Esophagus muscularis mucosa (tissue), 4 donors: Measurements from ENCODE around the gene HBG2. TPM values are rescaled to one million over a fixed set of nuclear protein-coding genes. Genes with fewer than 3 reads are reported as not detected.

Experiments used
- DNase-seq: peaks from one replicate; pipeline ENCODE4 v3.0.0-alpha.2; 2017; ENCODE audit errors: extremely low spot score
- H3K27ac ChIP-seq, 4 donors: fragments of 200-600 bp; sonication (generic); replicated peaks in 1 of 4; 1 replicate in 3 of 4; 2 replicates in 1 of 4; pipeline ENCODE4 v1.5.1; 2016 to 2019; ENCODE audit warnings: mild to moderate bottlenecking in 1 of 4
- H3K27me3 ChIP-seq, 4 donors: fragments of 200-600 bp; sonication (generic); one replicate each; pipeline versions ENCODE4 v1.5.1 to v1.6.0; 2016 to 2019
- H3K36me3 ChIP-seq, 4 donors: fragments of 200-600 bp; sonication (generic); one replicate each; pipeline ENCODE4 v1.5.1; 2016 to 2019
- H3K4me1 ChIP-seq, 4 donors: fragments of 200-600 bp; sonication (generic); one replicate each; pipeline ENCODE4 v1.5.1; 2016 to 2019
- H3K4me3 ChIP-seq, 4 donors: fragments of 200-600 bp; sonication (generic); 1 replicate in 2 of 4; 2 replicates in 2 of 4; pipeline ENCODE4 v1.5.1; 2016 to 2019; ENCODE audit warnings: mild to moderate bottlenecking in 4 of 4, moderate library complexity in 1 of 4
- H3K9me3 ChIP-seq, 4 donors: fragments of 200-600 bp; sonication (generic); 1 replicate in 3 of 4; 2 replicates in 1 of 4; pipeline ENCODE4 v1.5.1; 2016 to 2019
- EP300 ChIP-seq: sonication (generic); formaldehyde crosslinking; IDR thresholded peaks from one replicate; pipeline ENCODE4 v1.6.1; 2017; ENCODE audit warnings: antibody characterized with exemption
- POLR2A ChIP-seq: fragments of 450-650 bp; IDR thresholded peaks from one replicate; pipeline ENCODE4 v1.6.1; 2017; ENCODE audit warnings: antibody characterized with exemption, moderate library complexity, mild to moderate bottlenecking, low read depth
- POLR2AphosphoS5 ChIP-seq, 2 donors: sonication (generic); formaldehyde crosslinking; IDR thresholded peaks; one replicate each; pipeline ENCODE4 v1.6.1; 2017; ENCODE audit warnings: antibody characterized with exemption in 2 of 2
- WGBS: methylation state at CpG from one replicate; pipeline ENCODE4 v1.1.5; 2018; 5-methylcytosine and 5-hydroxymethylcytosine counted together
- intact Hi-C: fragments of 100-400 bp; cut with DNase I; formaldehyde crosslinking; loops from one replicate; pipeline ENCODE4 v1.15.1; 2023
- total RNA-seq, 4 donors: library from RNA; depleted of rRNA; stranded (reverse); fragments of >200 nt; gene quantifications; one replicate each; pipeline versions ENCODE4 v1.1.0 to v1.2.1, GENCODE V29; 2016
- TF ChIP-seq, protein P1 (sequence below), 3 experiments: fragments of 200-600 bp in 2 of 3; fragments of 450-650 bp in 1 of 3; sonication (generic) in 2 of 3; IDR thresholded peaks; one replicate each; pipeline ENCODE4 v1.5.1; 2017 to 2019; ENCODE audit warnings: antibody characterized with exemption in 3 of 3, mild to moderate bottlenecking in 2 of 3, moderate library complexity in 1 of 3

HBG2 gene
- total RNA-seq, 4 donors from 2014 or later, result not detected

DNA sequence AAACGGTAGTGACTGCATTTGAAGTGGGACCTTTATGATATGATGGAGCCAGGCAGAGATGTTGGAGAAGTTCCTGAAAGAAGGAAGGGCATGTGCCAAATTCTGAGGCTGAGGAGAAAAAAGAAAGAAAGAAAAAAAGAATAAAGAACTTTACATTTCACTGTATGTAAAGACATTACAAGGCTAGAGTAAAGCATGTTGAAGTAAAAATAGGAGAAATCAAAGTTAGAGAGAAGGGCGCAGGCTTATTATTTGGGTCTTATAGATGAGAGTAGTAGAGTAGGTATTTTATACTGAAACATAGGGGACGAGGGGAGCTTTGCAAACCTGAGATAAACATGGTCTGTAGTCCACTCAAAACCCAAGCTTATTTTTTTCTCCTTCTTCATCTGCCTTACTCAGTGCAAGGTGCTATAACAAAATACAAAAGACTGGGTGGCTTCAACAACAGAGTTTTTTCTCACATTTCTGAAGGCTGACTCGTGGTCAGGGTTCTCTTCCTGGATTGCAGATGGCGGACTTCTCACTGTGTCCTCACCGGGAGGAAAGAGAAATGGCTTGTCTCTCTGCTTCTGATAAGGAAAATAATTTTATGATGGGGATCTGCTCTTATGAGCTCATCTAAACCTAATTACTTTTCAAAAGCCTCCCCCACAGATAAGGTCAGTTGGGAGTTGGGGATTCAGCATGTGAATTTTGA, 7.7 kb downstream of the HBG2 start:
- WGBS, result 73% methylated on average over 6 of the region's 6 CpGs
- DNase-seq, result no peak
- intact Hi-C loops, result no loop called here

DNA sequence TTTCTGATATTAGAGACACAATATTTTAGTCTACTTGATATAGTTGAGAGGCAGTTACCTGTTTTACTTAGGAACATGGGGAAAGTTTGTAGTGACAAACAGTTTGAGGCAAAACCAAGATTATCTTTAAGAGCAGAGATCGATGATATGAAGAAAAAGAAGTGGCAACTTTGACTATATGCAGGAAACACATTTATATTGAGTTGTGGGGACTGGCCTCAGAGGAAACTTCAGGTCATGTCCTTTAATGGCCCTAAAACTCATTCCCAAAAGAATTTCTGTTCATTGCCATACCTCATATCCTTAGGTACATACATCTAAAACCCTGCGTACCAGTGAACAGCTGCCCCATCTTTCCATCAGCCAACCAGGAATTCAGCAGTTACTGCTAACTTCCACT, 9.4 kb downstream of the HBG2 start:
- 83% methylated on average over 2 of the region's 2 CpGs for WGBS
- H3K27me3 ChIP-seq, result no peaks in the 10 kb centered on the region
- DNase-seq, result no peak
- no peak overlapping the region for H3K27ac ChIP-seq
- no peaks in the 10 kb centered on the region for H3K9me3 ChIP-seq
- TF ChIP-seq POLR2AphosphoS5 (IDR thresholded peaks at IDR 0.05) (no peak), EP300 (no peak), POLR2A (no peak)
- TF ChIP-seq, protein P1, sequence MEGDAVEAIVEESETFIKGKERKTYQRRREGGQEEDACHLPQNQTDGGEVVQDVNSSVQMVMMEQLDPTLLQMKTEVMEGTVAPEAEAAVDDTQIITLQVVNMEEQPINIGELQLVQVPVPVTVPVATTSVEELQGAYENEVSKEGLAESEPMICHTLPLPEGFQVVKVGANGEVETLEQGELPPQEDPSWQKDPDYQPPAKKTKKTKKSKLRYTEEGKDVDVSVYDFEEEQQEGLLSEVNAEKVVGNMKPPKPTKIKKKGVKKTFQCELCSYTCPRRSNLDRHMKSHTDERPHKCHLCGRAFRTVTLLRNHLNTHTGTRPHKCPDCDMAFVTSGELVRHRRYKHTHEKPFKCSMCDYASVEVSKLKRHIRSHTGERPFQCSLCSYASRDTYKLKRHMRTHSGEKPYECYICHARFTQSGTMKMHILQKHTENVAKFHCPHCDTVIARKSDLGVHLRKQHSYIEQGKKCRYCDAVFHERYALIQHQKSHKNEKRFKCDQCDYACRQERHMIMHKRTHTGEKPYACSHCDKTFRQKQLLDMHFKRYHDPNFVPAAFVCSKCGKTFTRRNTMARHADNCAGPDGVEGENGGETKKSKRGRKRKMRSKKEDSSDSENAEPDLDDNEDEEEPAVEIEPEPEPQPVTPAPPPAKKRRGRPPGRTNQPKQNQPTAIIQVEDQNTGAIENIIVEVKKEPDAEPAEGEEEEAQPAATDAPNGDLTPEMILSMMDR (IDR thresholded peaks at IDR 0.05), result no peak
- no peaks in the 10 kb centered on the region for H3K36me3 ChIP-seq
- intact Hi-C loops, result no loop called here
- H3K4me3 ChIP-seq, result no peak overlapping the region
- no peaks in the 10 kb centered on the region for H3K4me1 ChIP-seq

More for the DNA sequence above, 7.7 kb downstream of the HBG2 start:
- no peaks in the 10 kb centered on the region for H3K27me3 ChIP-seq
- H3K27ac ChIP-seq, result no peak overlapping the region
- H3K9me3 ChIP-seq, result no peaks in the 10 kb centered on the region
- no peaks in the 10 kb centered on the region for H3K4me1 ChIP-seq
- no peak for TF ChIP-seq EP300
- TF ChIP-seq, protein P1 (IDR thresholded peaks at IDR 0.05), result no peak
- TF ChIP-seq POLR2AphosphoS5 (IDR thresholded peaks at IDR 0.05), result no peak
- no peak for TF ChIP-seq POLR2A
- H3K4me3 ChIP-seq, result no peak overlapping the region
- H3K36me3 ChIP-seq, result no peaks in the 10 kb centered on the region

DNA sequence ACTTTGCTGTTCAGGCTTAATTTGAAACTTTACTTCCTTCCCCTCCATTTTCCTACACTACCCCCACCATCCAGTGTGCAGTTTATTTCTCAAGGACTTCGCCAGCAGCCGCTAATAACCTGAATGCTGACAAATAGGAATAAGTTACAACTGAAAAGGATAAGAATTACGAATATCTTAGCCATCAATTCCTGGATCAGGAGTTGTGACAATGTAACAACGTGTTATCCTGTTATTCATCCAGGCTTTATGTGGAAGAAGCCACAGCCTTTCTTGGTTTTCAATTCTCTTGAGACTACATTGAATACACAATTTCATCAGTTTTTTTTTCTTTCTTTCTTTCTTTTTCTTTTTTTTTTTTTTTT, 10.8 kb downstream of the HBG2 start:
- TF ChIP-seq, protein P1 (IDR thresholded peaks at IDR 0.05), result no peak
- TF ChIP-seq EP300 (no peak), POLR2AphosphoS5 (IDR thresholded peaks at IDR 0.05) (no peak), POLR2A (no peak)
- 79% methylated on average over 4 of the region's 4 CpGs for WGBS

DNA sequence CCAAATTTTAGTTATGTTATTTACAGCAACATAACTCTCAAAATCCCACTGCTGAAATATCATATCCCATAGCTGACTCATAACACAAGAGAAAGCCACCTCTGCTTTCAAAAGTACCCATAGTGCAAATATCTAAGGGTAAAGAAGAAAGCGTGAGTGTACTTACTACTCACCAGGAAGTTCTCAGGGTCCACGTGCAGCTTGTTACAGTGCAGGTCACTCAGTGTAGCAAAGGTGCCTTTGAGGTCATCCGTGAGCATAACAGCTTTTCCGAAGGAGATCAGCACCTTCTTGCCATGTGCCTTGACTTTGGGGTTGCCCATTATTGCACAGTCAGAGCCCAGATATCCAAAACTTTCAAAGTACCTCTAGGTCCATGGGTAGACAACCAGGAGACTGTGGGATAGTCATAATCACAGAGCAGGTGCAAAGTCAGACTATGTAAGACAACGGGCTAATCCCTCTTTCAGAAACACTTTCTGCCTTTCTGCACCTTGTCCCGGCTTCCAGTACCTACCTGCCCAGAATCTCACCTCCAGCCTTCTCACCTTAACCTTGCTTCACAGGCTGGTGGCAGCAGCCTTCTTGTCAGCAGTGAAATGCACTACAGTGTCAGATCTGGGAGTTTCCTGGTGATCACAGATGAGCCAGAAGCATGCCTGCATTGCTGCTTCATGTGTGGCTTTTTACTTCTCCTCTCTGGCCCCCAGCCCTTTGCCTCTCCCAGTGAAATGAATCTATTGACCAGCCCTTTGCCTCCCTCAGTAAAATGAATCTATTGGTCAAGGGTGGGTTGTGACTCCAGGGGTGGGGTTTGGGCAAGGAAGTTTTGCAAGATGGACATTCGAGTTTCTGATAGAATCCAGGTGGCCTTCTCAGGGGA, 11.4 kb downstream of the HBG2 start:
- Histone ChIP-seq H3K27ac (no peak overlapping the region), H3K4me1 (no peaks in the 10 kb centered on the region), H3K27me3 (no peaks in the 10 kb centered on the region), H3K4me3 (no peak overlapping the region), H3K9me3 (no peaks in the 10 kb centered on the region), H3K36me3 (no peaks in the 10 kb centered on the region)
- no peak for DNase-seq
- 69% methylated on average over 7 of the region's 7 CpGs for WGBS
- TF ChIP-seq POLR2AphosphoS5 (IDR thresholded peaks at IDR 0.05), result no peak
- TF ChIP-seq, protein P1 (IDR thresholded peaks at IDR 0.05), result no peak
- TF ChIP-seq EP300, result no peak
- TF ChIP-seq POLR2A, result no peak
- intact Hi-C loops, result no loop called here

More for the DNA sequence above, 10.8 kb downstream of the HBG2 start:
- H3K9me3 ChIP-seq, result no peaks in the 10 kb centered on the region
- H3K4me3 ChIP-seq, result no peak overlapping the region
- intact Hi-C loops, result no loop called here
- no peaks in the 10 kb centered on the region for H3K4me1 ChIP-seq
- no peaks in the 10 kb centered on the region for H3K36me3 ChIP-seq
- no peak for DNase-seq
- H3K27me3 ChIP-seq, result no peaks in the 10 kb centered on the region
- H3K27ac ChIP-seq, result no peak overlapping the region
